ENCODE data around the gene ST6GAL1. TPM values are rescaled to one million over a fixed set of nuclear protein-coding genes. Genes with fewer than 3 reads are reported as not detected.

ST6GAL1 gene
- total RNA-seq (2014; rRNA removed; shearing (Covaris generic)) = 51.6 and 65.1 TPM in 2 replicates
- polyA plus RNA-seq (2016; fragmentation: Nextera tagmentation; extraction: Ambion mirVana) = 13.5 and 17.6 TPM in 2 replicates
- long read RNA-seq, full-length matches to known transcripts = 1 of 7 reads
- long read RNA-seq, partial matches to known transcripts = 0 of 7 reads
- long read RNA-seq, other reads (novel, unspliced or antisense) = 6 of 7 reads

- Histone ChIP-seq H3K27ac (ENCODE audit: low read depth) (peak within 1 kb of the TSS; percentile 96), H3K27me3 (ENCODE audit: insufficient read depth) (peaks cover 14% of the 10 kb centered on the region; the same call in 1 of the 2 replicates), H3K9me2 (ENCODE audit: insufficient read depth) (no peaks in the 10 kb centered on the region; the same call in 1 of the 2 replicates), H3K4me2 (peak within 1 kb of the TSS; percentile 90), H2AFZ (peak within 1 kb of the TSS; percentile 87), H3F3A (replicated peaks; ENCODE audit: low read depth) (peaks cover 4% of the 10 kb centered on the region; the same call in 1 of the 2 replicates), H3K4me1 (ENCODE audit: insufficient read depth) (peaks cover 28% of the 10 kb centered on the region), H3K4me3 (peak within 1 kb of the TSS; percentile 98), H4K20me1 (replicated peaks; ENCODE audit: insufficient read depth) (peaks cover 10% of the 10 kb centered on the region), H3K36me3 (ENCODE audit: insufficient read depth) (peaks cover 5% of the 10 kb centered on the region), H3K79me2 (replicated peaks; ENCODE audit: insufficient read depth) (peaks cover 39% of the 10 kb centered on the region)
- TF ChIP-seq ETS1 (IDR thresholded peaks at IDR 0.05) (0 out of 2 replicates have a peak, but pooled peaks have one; percentile 13), ZNF331 (CRISPR knock-in tag; IDR thresholded peaks at IDR 0.05; ENCODE audit: low read depth) (no peak), POLR2AphosphoS5 (IDR thresholded peaks at IDR 0.05; ENCODE audit: low read depth) (peak; percentile 71), CTCF (conservative IDR thresholded peaks at IDR 0.05; ENCODE audit: low read depth in 2 of 2) (peak; percentile 52 to 64)
- Mint-ChIP-seq H3K27ac (peak within 1 kb of the TSS; percentile 95), H3K4me1 (peaks cover 23% of the 10 kb centered on the region), H3K4me3 (peak within 1 kb of the TSS; percentile 88), H3K27me3 (ENCODE audit: insufficient read depth, low read depth, poor library complexity) (peaks cover 17% of the 10 kb centered on the region), H3K36me3 (ENCODE audit: low read depth) (peaks cover 25% of the 10 kb centered on the region), H3K9me3 (peaks cover 2% of the 10 kb centered on the region; the same call in 2 of the 3 replicates)
- ATAC-seq (peak; percentile 75), DNase-seq (ENCODE audit: low spot score) (peak; percentile 93)
Observed at GRCh38 chr3:186930143-186930640, at the start of gene ST6GAL1. Gene ST6GAL1, plus strand, starts transcription at chr3:186930526. Its CDS starts 112,178 bp downstream, at chr3:187042704.

GRCh38 chr3:186882150-186882524 lies 48.2 kb upstream of the ST6GAL1 start:
- Histone ChIP-seq H3K79me2 (replicated peaks; ENCODE audit: insufficient read depth) (no peaks in the 10 kb centered on the region), H4K20me1 (replicated peaks; ENCODE audit: insufficient read depth) (no peaks in the 10 kb centered on the region), H3K4me3 (no peak overlapping the region), H3K27ac (ENCODE audit: low read depth) (no peak overlapping the region), H3K4me1 (ENCODE audit: insufficient read depth) (peaks cover 12% of the 10 kb centered on the region), H3F3A (replicated peaks; ENCODE audit: low read depth) (no peaks in the 10 kb centered on the region), H3K4me2 (no peak overlapping the region), H3K27me3 (ENCODE audit: insufficient read depth) (no peaks in the 10 kb centered on the region), H2AFZ (no peak overlapping the region), H3K9me2 (ENCODE audit: insufficient read depth) (no peaks in the 10 kb centered on the region), H3K36me3 (ENCODE audit: insufficient read depth) (no peaks in the 10 kb centered on the region)
- H3K36me3 Mint-ChIP-seq (ENCODE audit: low read depth) = peaks cover 5% of the 10 kb centered on the region; the same call in 1 of the 3 replicates
- no peak overlapping the region for H3K4me3 Mint-ChIP-seq
- no peak for TF ChIP-seq CREB1 (CRISPR knock-in tag; IDR thresholded peaks at IDR 0.05; ENCODE audit: low read depth)
- TF ChIP-seq REST (IDR thresholded peaks at IDR 0.05; ENCODE audit: unreplicated experiment) = no peak
- TF ChIP-seq JUNB (IDR thresholded peaks at IDR 0.05; ENCODE audit: unreplicated experiment) = no peak
- peaks cover 17% of the 10 kb centered on the region for H3K4me1 Mint-ChIP-seq
- ATAC-seq (no peak), DNase-seq (ENCODE audit: low spot score) (no peak)
- H3K9me3 Mint-ChIP-seq = peaks cover 9% of the 10 kb centered on the region; the same call in 2 of the 3 replicates
- H3K27me3 Mint-ChIP-seq (ENCODE audit: insufficient read depth, low read depth, poor library complexity) = peaks cover 1% of the 10 kb centered on the region
- H3K27ac Mint-ChIP-seq = no peak overlapping the region
